Measurements from ENCODE around the gene CGB1. TPM values are rescaled to one million over a fixed set of nuclear protein-coding genes. Genes with fewer than 3 reads are reported as not detected.
A peak's percentile ranks its signal among the peaks of the same experiment; 100 is the strongest.
"Not testable (repeated sequence)": the region's sequence is repeated elsewhere in the genome, so short reads cannot be mapped to it uniquely, and the experiment has no call there.

CGB1 gene
- total RNA-seq, result not detected in 2 replicates

- DNase-seq (ENCODE audit: low read depth, low spot score), result not testable (repeated sequence)
Measured at GRCh38 chr19:49036815-49037214, at the start of gene CGB1. CGB1 (minus strand) TSS chr19:49036895; CDS start chr19:49036711, 184 bp downstream.

GRCh38 chr19:49086296-49086695 is 49.6 kb upstream of the CGB1 start:
- no peak for DNase-seq (ENCODE audit: low read depth, low spot score)

DNA sequence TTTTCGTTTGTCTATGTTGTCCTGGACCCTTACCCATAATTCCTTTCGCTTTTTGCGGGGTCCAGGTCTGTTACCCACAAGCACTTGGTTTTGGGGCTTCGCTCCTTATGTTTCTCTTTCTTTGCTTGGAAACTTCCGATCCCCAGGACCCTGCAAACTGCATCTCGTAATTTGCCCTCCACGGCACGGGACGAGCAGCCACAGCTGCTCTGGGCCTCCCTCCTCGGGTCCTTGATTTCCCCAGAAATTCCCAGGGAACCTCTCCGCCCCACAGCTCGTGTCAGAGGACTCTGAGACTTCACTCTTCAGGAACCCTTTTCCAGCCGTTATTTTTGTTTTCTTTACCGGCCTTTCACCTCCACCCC is 49.2 kb upstream of the CGB1 start:
- DNase-seq (ENCODE audit: low read depth, low spot score), result no peak

GRCh38 chr19:49085020-49085867 is 48.5 kb upstream of the CGB1 start, which contains the start of gene SNRNP70:
SNRNP70 (plus strand) TSS chr19:49085451; CDS start chr19:49086415, 964 bp downstream.
- peak; percentile 99 for DNase-seq (ENCODE audit: low read depth, low spot score)

DNA sequence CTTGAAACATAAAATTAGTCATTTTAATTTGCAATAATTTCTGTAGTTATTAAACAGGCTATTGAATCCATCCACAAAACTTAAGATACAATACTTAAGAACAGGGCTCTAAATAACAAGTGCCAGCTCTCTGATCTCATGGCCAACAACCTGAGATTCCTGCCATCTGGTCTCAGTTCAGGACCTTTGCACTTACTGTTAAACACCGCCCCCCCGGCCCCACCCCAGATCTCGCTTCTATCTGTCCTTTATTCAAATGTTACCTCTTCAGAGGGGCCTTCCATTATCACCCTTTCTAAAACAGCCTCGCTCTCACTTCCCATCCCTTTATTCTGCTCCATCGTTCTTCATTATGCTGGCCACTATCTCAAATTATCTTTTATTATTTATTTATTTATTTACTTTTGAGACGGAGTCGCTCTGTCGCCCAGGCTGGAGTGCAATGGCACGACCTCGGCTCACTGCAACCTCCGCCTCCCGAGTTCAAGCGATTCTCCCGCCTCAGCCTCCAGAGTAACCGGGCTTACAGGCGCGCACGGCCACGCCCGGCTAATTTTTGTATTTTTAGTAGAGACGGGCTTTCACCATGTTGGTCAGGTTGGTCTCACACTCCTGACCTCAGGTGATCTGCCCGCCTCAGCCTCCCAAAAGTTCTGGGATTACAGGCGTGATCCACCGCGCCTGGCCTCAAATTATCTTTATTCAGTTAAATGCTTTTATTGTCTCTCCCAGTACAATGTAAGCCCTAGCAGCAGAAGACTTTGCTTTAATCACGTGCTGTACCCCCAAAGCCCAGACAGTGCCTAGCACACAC is 47.7 kb upstream of the CGB1 start:
- no peak for DNase-seq (ENCODE audit: low read depth, low spot score)

GRCh38 chr19:49081273-49081672 is 44.6 kb upstream of the CGB1 start:
- no peak for DNase-seq (ENCODE audit: low read depth, low spot score)

GRCh38 chr19:49080392-49080791 is 43.7 kb upstream of the CGB1 start:
- no peak for DNase-seq (ENCODE audit: low read depth, low spot score)

GRCh38 chr19:49074869-49075268 is 38.2 kb upstream of the CGB1 start:
- DNase-seq (ENCODE audit: low read depth, low spot score), result not testable (repeated sequence)

DNA sequence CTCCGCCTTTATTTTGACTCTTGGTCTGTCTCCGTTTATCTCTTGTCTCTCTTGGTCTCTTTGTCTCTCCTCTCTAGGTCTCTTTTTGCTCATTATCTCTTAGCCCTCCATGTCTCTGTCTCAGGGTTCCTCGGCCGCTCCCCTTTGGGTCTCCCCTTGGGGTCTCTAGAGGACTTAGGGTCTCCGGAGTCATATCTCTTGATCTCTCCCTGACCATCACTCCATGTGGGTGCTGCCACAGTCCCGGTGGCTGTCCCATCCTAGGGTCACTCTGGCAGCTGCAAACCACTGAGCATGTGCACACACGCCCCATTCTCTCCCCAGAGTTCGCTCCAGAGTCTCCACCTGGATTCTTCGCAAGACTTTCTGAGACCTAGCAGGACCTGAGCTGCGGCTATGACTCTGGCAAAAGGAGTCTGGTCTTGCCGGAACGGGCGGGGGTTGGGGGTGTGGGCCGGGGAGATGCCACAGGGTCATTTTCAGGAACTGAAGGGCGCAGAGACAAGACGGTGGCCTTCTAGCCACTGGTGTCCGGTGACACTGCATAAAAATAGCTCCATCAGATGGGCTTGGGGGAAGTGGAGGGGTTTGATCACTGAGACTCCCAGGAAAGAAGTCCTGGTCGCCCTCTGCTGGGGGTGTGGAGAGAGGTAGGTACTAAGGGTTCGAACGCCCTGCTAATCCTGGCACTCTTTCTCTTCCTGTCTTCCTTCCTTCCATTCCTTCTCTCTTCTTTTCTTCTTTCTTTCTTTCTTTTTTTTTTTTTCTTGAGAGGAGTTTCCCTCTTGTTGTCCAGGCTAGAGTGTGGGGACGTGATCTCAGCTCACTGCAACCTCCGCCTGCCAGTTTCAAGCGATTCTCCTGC is 37.1 kb upstream of the CGB1 start:
- no peak for DNase-seq (ENCODE audit: low read depth, low spot score)

GRCh38 chr19:49071860-49072547 is 35.3 kb upstream of the CGB1 start:
- no peak for DNase-seq (ENCODE audit: low read depth, low spot score)

GRCh38 chr19:49070416-49070815 is 33.7 kb upstream of the CGB1 start:
- no peak for DNase-seq (ENCODE audit: low read depth, low spot score)

DNA sequence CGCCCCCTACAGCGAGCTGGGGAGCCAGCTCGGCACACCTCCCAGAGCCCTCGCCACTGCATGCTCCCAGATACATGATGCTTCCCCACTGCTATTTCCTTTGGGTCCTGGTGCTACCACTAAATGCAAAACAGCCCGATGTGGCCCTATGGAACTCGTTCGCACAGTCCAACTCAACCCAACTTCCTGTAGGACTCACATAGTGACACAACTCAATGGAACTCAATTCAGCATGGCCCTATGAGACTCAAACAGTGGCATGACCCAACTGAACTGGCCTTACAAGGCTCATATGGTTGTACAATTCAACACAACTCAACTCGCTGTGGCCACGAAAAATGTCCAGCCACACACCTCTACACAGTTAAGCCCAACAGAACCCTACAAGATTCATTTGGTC is 32.3 kb upstream of the CGB1 start:
- DNase-seq (ENCODE audit: low read depth, low spot score), result no peak

- DNase-seq (ENCODE audit: low read depth, low spot score), result no peak
Measured at GRCh38 chr19:49067554-49067953, 30.9 kb upstream of the CGB1 start.

DNA sequence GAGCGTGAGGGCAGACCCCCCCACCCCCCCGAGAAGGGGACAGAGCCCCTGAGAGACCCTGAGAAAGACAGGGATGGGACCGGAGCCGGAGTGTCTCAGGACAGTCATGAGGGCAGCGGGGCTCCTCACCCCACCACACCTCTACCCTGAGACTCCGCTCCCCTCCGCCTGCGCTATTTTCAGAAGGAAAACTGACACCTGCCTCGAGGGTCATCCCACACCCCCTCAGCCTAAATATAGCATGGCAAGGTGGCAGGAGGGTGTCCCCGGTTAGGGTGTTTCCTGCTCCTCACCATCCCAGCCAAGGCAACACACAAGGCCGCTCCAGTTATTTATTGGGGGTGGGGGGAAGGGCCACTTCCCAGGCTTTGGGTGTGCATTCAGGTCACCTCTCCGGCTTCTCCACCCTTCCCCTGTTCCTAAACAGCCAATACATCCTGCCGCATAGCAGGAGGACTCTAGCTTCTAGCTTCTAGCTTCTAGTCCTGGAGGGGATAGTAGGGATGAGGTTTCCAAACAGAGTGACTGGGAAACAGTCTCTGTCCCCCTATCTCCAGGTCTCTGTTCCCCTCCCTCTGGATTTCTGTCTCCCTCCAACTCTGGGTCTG is 29.3 kb upstream of the CGB1 start:
- no peak for DNase-seq (ENCODE audit: low read depth, low spot score)

DNA sequence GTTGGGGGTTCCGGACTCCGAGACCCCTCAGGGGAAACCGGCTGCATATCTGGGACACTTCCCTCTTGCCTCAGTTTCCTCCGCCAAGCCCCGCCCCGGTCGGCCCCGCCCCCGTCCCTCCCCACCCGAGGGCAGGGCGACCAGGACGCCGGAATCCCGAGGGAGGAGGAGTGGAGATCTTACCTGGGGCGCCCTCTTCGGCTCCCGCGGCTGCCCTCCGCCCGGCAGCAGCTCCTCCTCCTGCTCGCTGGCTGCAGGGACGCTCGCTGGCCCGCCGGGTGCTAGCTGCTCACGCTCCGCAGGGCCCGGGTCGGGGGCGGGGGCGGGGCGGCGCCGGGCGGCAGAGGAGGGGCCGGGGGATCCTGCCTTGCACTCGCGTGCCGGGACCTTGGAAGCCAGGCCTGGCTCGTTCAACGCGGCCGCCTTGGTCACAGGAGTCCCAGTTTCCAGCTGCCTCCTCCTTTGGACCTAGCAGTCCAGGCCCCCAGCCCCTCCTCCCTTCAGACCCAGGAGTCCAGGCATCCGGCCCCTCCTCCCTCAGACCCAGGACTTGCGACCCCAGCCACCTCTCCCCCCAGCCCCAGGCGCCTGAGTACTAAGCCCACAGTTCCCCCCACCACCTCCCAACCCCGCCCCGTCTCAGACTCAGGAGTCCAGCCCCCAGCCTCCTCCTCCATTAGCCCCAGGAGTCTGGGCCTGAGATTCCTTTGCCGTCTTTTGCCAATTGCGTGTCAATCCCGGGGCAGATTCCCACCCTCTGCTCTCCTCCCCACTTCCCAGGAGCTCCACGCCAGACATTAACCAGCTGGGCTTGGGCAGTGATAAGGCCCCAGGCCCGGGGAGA is 28.3 kb upstream of the CGB1 start, which contains the start of gene NTF4:
NTF4 (minus strand) TSS at position 51 of the 844 bp plus-strand sequence. CDS start 2,821 bp downstream, outside the sequence.
- no peak for DNase-seq (ENCODE audit: low read depth, low spot score)

- DNase-seq (ENCODE audit: low read depth, low spot score), result no peak
Measured at GRCh38 chr19:49064029-49064629, 27.4 kb upstream of the CGB1 start.

DNA sequence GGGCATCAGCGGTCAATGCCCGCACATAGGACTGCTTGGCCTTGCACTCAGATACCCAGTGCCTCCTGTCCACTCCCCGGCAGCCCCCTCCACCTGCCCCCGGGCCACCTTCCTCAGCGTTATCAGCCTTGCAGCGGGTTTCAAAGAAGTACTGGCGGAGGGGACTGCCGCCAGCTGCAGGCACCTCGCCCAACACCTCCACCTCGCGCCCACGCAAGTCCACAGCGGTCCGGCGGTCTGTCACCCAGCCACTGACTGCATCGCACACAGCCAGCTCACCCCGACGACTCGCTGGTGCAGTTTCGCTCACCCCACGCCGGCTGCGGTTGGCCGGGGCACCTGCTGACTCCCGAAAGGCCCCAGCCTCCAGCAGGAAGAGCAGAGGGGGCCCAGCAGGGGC is 24.8 kb upstream of the CGB1 start:
- no peak for DNase-seq (ENCODE audit: low read depth, low spot score)

GRCh38 chr19:49061000-49061399 is 24.3 kb upstream of the CGB1 start:
- no peak for DNase-seq (ENCODE audit: low read depth, low spot score)

GRCh38 chr19:49059053-49059452 is 22.4 kb upstream of the CGB1 start:
- DNase-seq (ENCODE audit: low read depth, low spot score), result no peak

Measured in pulmonary artery endothelial cell (primary cell).